GM13976 (cell line): Measurements from ENCODE around the gene SULT1C3.

Experiments
- DNase-seq: peaks from one replicate; pipeline ENCODE4 v3.0.0; 2012; ENCODE audit warnings: low spot score
- in situ Hi-C: fragments of 300-500 bp; cut with MboI; formaldehyde crosslinking; loops from one replicate; pipeline ENCODE4 v1.12.0; 2022; ENCODE audit warnings: low sequenced_read_pairs, mixed read lengths, inconsistent platforms; ENCODE audit not compliant: unreplicated experiment
- TF ChIP-seq, protein P1 (sequence below): IDR thresholded peaks from 2 replicates; pipeline ENCODE4 v1.5.1; 2012; ENCODE audit warnings: borderline replicate concordance, mild to moderate bottlenecking; ENCODE audit not compliant: insufficient read depth; ENCODE audit errors: extremely low read depth, missing control alignments, control extremely low read depth

Gene SULT1C3

GRCh38 chr2:108236676-108237335, 3.0 kb upstream of the SULT1C3 start:
- in situ Hi-C loops, result no loop called here
- TF ChIP-seq, protein P1, sequence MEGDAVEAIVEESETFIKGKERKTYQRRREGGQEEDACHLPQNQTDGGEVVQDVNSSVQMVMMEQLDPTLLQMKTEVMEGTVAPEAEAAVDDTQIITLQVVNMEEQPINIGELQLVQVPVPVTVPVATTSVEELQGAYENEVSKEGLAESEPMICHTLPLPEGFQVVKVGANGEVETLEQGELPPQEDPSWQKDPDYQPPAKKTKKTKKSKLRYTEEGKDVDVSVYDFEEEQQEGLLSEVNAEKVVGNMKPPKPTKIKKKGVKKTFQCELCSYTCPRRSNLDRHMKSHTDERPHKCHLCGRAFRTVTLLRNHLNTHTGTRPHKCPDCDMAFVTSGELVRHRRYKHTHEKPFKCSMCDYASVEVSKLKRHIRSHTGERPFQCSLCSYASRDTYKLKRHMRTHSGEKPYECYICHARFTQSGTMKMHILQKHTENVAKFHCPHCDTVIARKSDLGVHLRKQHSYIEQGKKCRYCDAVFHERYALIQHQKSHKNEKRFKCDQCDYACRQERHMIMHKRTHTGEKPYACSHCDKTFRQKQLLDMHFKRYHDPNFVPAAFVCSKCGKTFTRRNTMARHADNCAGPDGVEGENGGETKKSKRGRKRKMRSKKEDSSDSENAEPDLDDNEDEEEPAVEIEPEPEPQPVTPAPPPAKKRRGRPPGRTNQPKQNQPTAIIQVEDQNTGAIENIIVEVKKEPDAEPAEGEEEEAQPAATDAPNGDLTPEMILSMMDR, result no peak
- no peak for DNase-seq

- in situ Hi-C loops, result no loop called here
- no peak for DNase-seq
- TF ChIP-seq, protein P1, result no peak
These were observed 1.2 kb downstream of the SULT1C3 start for GRCh38 chr2:108240966-108241365.

DNA sequence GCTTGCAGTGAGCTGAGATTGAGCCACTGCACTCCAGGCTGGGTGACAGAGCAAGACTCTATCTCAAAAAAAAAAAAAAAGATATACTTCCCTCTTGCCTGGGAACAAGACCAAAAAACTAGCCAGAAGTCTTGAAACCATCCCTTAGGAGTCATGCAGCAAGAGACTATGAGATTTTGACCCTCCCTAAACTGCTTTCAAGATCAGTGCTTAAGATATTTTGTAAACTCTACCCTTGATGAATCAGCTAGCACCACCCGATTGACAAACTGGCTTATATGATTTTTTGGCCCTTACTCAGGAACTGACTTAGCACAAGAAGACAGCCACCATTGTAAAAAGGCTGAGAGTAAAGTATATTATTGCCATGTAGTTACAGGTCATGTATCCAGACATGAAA, 3.8 kb downstream of the SULT1C3 start:
- no peak for DNase-seq
- TF ChIP-seq, protein P1, result no peak

GRCh38 chr2:108244667-108245414, 5.1 kb downstream of the SULT1C3 start:
- in situ Hi-C loops, result no loop called here
- DNase-seq, result no peak
- TF ChIP-seq, protein P1, result no peak

More for the DNA sequence above, 3.8 kb downstream of the SULT1C3 start:
- in situ Hi-C loops, result no loop called here

- TF ChIP-seq, protein P1, result no peak
- in situ Hi-C loops, result no loop called here
These were observed 13.3 kb downstream of the SULT1C3 start for GRCh38 chr2:108253106-108253505.

GRCh38 chr2:108257757-108258331, 18.1 kb downstream of the SULT1C3 start:
- DNase-seq, result no peak
- TF ChIP-seq, protein P1, result no peak
- in situ Hi-C loops, result no loop called here

More at GRCh38 chr2:108253106-108253505, 13.3 kb downstream of the SULT1C3 start:
- no peak for DNase-seq
